Cardiac muscle cell (in vitro differentiated cells and primary cell): Measurements from ENCODE around the gene LRIG1. TPM values are rescaled to one million over a fixed set of nuclear protein-coding genes. Genes with fewer than 3 reads are reported as not detected.

Experiments used
- DNase-seq, 2 donors: peaks; one replicate each; pipeline versions ENCODE4 v3.0.0 to v3.0.0-alpha.2; 2010 to 2017; ENCODE audit warnings: low read depth in 1 of 2, low spot score in 1 of 2
- H3K27ac ChIP-seq: fragments of 200-600 bp; sonication (generic); 2 replicates; pipeline ENCODE4 v1.5.1; 2016
- H3K27me3 ChIP-seq: fragments of 200-600 bp; sonication (generic); 2 replicates; pipeline ENCODE4 v1.6.0; 2016; ENCODE audit warnings: control low read depth
- H3K36me3 ChIP-seq: fragments of 200-600 bp; sonication (generic); 2 replicates; pipeline ENCODE4 v1.5.1; 2016; ENCODE audit warnings: control low read depth
- H3K4me1 ChIP-seq: fragments of 200-600 bp; sonication (generic); 2 replicates; pipeline ENCODE4 v1.8.1; 2017; ENCODE audit warnings: low read depth, mild to moderate bottlenecking, mixed run types
- H3K4me3 ChIP-seq: fragments of 200-600 bp; sonication (generic); 2 replicates; pipeline ENCODE4 v1.5.1; 2016; ENCODE audit warnings: mild to moderate bottlenecking
- H3K9me3 ChIP-seq: fragments of 200-600 bp; sonication (generic); 2 replicates; pipeline ENCODE4 v1.5.1; 2017; ENCODE audit warnings: low read depth, mild to moderate bottlenecking, control low read depth
- polyA plus RNA-seq: library from polyadenylated mRNA; unstranded; fragments of >200 nt; fragmentation: Nextera tagmentation; extraction: Ambion mirVana; gene quantifications from 2 replicates; pipeline ENCODE4 v1.2.1, GENCODE V29; 2016
- total RNA-seq: library from RNA; depleted of rRNA; stranded (reverse); fragments of >200 nt; gene quantifications from 2 replicates; pipeline ENCODE4 v1.2.3, GENCODE V29; 2016
- TF ChIP-seq, protein P1 (sequence below): IDR thresholded peaks from 2 replicates; pipeline ENCODE4 v1.5.1; 2012; ENCODE audit warnings: low read depth, mild to moderate bottlenecking, low read length

Gene LRIG1
- total and polyA plus RNA-seq, 2 experiments from 2014 or later, result 27.8 to 51.1 TPM

DNA sequence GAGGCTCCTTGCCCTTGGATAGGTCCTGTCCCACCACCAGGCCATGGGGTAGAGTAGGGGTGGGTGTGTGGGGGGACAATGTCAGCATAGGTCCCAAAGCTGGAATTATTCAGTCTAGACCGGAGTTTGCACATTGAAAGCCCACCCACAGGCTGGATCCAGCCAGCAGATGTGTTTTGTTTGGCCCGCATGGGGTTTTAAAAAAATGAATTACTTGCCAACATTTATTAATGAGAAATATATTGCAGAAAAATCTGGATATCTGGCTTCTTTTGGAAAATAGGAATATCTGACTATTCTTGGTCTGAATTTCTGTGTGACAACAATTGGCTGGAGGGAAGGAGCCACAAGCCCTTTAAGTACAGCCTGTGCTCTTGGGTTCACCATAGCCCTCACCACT lies 17.3 kb upstream of the LRIG1 start:
- H3K27me3 ChIP-seq, result no peaks in the 10 kb centered on the region
- TF ChIP-seq, protein P1, sequence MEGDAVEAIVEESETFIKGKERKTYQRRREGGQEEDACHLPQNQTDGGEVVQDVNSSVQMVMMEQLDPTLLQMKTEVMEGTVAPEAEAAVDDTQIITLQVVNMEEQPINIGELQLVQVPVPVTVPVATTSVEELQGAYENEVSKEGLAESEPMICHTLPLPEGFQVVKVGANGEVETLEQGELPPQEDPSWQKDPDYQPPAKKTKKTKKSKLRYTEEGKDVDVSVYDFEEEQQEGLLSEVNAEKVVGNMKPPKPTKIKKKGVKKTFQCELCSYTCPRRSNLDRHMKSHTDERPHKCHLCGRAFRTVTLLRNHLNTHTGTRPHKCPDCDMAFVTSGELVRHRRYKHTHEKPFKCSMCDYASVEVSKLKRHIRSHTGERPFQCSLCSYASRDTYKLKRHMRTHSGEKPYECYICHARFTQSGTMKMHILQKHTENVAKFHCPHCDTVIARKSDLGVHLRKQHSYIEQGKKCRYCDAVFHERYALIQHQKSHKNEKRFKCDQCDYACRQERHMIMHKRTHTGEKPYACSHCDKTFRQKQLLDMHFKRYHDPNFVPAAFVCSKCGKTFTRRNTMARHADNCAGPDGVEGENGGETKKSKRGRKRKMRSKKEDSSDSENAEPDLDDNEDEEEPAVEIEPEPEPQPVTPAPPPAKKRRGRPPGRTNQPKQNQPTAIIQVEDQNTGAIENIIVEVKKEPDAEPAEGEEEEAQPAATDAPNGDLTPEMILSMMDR, result no peak
- H3K4me1 ChIP-seq, result no peaks in the 10 kb centered on the region
- no peak for DNase-seq
- no peak overlapping the region for H3K27ac ChIP-seq
- H3K9me3 ChIP-seq, result no peaks in the 10 kb centered on the region
- no peaks in the 10 kb centered on the region for H3K36me3 ChIP-seq
- H3K4me3 ChIP-seq, result no peak overlapping the region

DNA sequence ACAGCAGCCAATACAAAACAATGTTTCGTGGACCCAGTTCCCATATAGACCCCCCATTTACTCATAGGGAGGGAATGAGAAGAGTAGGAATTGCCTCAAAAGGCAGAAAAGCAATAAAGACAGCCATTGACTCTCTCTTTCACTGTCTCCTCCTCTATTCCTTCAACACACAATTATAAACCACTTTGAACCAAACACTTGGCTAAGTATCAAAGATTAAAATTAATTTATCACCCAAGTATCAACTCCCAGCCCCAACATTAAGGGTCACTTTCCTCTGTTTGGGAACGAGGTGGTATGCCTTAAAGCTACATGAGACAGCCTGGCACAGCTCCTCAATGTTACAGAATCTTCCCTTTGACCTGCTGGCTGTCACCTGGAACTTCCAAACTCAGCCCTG lies 16.4 kb upstream of the LRIG1 start:
- TF ChIP-seq, protein P1, result no peak
- H3K4me1 ChIP-seq, result no peaks in the 10 kb centered on the region
- DNase-seq, result no peak

DNA sequence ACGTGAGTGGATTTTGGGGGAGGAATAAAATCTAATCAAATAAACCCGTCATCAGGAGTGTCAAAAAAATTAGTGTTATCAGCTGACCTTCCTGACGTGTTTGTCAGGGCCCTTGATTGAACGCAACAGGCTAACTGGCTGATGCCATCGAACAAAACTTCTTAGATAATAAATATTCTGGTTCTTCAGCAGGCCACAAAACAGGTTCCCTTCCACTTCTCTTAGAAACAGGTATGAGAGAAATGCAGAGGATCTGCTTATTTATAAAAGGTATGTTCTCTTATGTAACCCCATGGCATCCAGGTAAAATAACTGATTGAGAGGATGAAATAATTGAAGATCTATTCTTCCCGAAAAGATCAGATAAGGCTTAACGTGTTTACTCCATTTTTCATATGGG lies 7.6 kb upstream of the LRIG1 start:
- DNase-seq, result no peak
- TF ChIP-seq, protein P1, result no peak
- Histone ChIP-seq H3K4me3 (no peak overlapping the region), H3K9me3 (no peaks in the 10 kb centered on the region), H3K27ac (peak overlapping the region; percentile 61), H3K27me3 (no peaks in the 10 kb centered on the region), H3K36me3 (no peaks in the 10 kb centered on the region), H3K4me1 (peaks cover 37% of the 10 kb centered on the region)

More for the DNA sequence above, 16.4 kb upstream of the LRIG1 start:
- no peaks in the 10 kb centered on the region for H3K9me3 ChIP-seq
- no peaks in the 10 kb centered on the region for H3K36me3 ChIP-seq
- no peaks in the 10 kb centered on the region for H3K27me3 ChIP-seq
- H3K27ac ChIP-seq, result no peak overlapping the region
- H3K4me3 ChIP-seq, result no peak overlapping the region

DNA sequence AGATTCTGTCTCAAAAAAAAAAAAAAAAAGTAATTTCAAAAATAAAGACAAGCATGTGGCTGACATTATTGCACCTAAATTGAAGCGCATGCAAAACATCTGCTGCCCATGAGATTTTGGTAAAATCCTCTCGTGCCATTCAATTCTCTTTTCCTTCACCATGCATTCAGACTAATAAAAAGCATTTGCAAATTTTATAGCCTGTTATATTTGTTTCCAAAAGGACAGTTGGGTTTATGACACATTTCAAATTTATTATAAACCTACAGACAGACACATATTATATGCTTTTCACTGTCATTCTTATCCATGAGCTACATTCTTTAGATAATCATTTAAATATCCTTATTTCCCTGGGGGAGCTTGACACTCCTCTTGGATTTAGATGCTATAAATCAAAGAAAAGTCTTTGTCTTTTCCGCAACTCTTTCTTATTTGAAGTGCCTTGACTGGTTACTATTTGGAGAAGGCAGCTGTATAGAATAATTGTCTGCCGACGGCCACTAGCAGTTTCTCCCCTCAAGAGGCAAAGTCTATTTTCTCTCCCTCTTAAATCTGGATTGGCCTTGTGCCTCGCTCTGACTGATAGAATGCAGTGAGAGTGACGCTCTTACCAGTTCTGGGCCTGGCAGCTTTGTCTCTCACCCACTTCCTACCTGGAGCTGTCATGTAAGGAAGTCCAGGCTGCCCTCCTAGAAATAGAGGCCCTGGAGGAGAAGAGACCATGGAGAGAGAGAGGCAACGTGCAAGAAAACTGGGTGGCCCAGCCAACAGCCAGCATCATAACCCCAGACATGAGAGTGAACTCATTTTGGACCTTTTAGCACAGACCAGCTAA lies 6.8 kb upstream of the LRIG1 start:
- TF ChIP-seq, protein P1, result no peak
- DNase-seq, result peak in 1 of 2 donors; percentile 74

DNA sequence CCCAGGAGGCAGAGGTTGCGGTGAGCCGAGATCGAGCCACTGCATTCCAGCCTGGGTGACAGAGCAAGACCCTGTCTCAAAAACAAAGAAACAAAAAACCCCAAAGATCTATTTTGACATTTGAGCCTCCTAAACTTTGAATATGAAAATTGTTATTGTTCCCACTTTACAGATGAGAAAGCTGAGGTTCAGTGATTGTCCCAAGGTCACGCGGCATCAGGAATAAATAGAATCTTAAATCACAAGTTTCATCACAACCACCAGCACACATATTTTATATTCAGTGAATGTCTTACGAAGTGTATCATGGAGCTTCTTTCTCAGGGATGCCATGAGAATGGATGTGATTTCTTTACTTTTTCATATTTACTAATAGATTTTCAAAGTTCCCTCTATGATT lies 5.3 kb upstream of the LRIG1 start:
- Histone ChIP-seq H3K36me3 (no peaks in the 10 kb centered on the region), H3K9me3 (no peaks in the 10 kb centered on the region), H3K4me1 (peaks cover 51% of the 10 kb centered on the region), H3K27me3 (no peaks in the 10 kb centered on the region), H3K4me3 (no peak overlapping the region), H3K27ac (no peak overlapping the region)
- no peak for DNase-seq
- TF ChIP-seq, protein P1, result no peak

More for the DNA sequence above, 6.8 kb upstream of the LRIG1 start:
- H3K4me1 ChIP-seq, result peaks cover 41% of the 10 kb centered on the region
- H3K27ac ChIP-seq, result peak overlapping the region; percentile 61
- no peaks in the 10 kb centered on the region for H3K36me3 ChIP-seq
- H3K9me3 ChIP-seq, result no peaks in the 10 kb centered on the region
- no peaks in the 10 kb centered on the region for H3K27me3 ChIP-seq
- H3K4me3 ChIP-seq, result no peak overlapping the region
